GM21737 (cell line): ENCODE results near the gene CMIP.

Source experiments
- ATAC-seq: cut with Tn5 transposase; IDR thresholded peaks from one replicate; pipeline ENCODE4 v1.9.1; 2021; ENCODE audit warnings: mild to moderate bottlenecking, moderate library complexity; ENCODE audit not compliant: unreplicated experiment

The CMIP gene

GRCh38 chr16:81707411-81708265 lies 263.0 kb downstream of the CMIP start:
- ATAC-seq: no peak

- ATAC-seq: no peak
Observed at GRCh38 chr16:81708266-81709015, 263.8 kb downstream of the CMIP start.

DNA sequence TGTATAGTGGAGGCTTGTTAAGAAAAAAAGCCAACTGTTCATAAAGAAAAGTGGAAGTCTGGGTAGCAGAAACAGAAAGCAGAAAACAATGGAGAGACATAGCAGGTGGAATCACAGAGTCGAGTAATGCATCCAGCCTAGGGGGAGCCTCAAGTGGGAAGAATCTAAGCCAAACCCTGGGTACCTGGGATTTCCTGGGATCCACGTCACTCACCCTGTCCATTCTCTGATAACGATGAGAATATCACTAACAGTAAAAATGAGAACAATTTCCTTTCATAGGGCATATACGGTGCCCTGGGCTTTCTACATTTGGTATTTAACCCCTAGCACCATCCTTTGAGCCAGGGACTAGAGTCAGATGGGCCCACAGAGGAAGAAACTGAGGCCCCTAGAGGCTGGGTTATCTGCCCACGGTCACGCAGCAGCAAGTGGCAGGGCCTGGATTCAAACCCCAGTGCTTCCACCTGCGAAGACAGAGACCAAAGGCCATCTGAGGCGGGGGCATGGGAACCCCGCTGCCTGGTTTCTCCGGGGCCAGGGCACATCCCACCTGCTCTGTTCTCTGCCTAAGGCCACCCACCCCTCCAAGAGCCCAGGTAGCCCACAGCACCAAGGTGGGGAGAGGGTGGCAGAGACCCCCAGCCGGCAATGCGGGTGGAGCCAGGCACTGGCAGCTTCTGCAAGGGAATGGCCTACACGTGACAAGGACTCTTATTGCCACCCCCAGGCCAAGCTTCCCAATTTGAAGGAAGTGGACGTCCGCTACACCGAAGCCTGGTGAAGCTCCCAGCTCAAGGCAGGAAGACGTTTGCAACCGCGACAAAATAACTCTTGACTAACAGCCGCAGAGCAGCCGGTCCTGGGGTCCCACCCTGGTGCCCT lies 264.6 kb downstream of the CMIP start:
- no peak for ATAC-seq

DNA sequence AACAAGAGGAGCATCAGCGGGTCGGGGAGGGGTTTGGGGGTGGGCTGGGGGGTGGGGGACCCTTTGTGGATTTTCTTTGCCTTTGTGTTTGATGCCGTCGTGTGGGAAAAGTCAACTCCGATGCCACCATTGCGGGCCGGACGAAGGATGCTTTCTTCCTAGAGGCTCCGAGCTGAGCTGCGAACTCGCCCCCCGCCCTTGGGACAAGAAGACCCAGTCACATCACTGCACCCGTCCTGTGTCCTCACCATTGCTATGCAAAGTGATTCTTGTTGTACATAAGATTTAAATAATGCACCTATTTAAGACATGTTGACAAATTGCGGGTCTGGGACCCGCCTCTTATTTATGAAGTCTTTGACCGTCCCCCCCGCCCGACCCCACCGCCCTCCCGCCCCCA lies 265.4 kb downstream of the CMIP start:
- ATAC-seq: no peak

DNA sequence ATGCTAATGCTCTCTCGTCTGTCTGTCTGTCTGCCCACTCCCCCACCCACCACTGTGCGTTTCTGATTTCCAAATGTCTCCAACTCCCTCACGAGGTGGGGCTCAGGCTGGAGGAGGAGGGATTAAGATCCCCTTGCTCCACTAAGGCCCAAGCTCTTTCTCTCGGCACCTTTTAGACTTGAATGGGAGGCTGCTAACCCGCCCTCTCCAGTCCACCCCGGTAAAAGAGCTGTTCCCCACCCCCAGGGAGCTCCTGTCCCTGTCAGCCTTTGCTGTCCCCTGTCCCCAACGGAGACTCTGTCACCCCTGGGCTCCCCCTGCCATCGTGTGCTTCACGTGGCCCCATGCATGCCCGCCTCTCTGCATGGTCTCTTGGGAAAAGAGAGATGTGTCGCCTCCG lies 266.0 kb downstream of the CMIP start:
- ATAC-seq: no peak

GRCh38 chr16:81711657-81712319 lies 267.2 kb downstream of the CMIP start:
- ATAC-seq: no peak

GRCh38 chr16:81712681-81713080 lies 268.1 kb downstream of the CMIP start:
- no peak for ATAC-seq

DNA sequence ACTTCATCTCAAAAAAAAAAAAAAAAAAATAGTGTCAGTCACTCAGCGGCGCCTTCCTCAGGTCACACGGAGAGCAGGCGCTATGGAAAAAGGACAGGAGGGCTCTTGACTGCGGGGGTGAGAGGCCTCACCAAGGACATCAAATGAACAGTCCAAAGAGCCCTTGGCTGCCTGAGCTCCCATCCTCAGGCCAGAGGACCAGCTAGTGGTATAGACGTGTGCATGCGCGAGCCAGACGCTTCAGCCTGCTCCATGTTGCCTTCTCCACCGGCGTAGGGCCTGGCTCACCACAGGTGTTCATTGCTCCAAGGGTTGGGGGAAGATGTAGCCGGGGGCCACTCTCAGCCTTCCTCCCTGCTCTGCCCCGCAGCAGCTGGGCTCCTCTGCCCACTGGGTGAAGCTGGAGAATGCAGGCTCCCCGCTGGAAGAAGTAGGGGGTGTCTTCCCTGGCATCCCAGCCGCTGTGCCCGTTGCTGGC lies 268.7 kb downstream of the CMIP start:
- ATAC-seq: no peak

- ATAC-seq: no peak
Observed at GRCh38 chr16:81713796-81714195, 269.2 kb downstream of the CMIP start.

DNA sequence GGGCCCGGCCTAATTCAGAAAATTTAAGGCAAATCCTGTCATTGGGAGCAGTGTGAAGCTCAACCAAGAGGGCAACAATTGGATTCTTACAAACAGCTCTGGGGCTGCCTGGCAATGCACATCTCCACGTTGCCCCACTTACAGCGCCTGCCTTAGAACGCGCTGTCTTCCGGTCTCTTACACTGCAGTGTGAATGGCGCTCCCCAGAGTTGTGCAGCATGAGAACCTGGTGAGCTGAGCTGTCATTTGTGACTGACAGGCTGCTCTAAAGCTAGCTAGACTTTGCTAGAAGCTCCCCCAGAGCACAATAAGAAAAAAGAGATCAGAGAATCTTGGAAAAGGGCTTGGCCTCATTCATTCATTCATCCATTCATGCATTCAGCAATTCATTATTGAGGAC lies 270.0 kb downstream of the CMIP start:
- ATAC-seq: no peak

DNA sequence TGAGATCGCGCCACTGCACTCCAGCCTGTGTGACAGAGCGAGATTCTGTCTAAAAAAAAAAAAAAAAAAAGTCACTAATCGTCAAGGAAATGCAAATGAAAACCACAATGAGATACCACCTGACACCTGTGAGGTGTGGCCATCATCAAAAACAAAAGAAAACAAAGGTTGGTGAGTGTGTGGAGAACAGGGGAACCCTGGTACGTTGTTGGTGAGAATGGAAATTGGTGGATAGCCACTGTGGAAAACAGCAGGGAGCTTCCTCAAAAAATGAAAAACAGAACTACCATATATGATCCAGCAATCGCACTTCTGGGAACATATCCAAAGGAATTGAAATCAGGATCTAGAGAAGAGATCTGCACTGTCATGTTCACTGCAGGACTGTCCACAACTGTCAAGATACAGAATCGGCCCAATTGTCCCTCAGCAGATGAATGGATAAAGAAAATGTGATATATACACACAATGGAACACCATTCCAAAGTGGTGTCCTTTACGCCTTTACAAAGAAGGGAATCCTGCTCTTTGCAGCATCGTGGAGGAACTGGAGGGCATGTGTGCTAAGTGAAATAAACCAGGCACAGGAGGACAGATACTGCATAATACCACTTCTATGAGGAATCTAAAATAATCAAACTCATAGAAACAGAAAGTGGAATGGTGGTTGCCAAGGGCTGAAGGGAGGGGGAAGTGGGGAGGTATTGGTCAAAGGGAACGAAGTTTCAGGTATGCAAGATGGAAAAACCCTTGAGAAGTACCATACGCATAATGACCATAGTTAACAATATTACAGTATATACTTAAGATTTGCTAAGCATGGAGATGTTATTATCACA lies 271.0 kb downstream of the CMIP start:
- peak; percentile 44 for ATAC-seq

GRCh38 chr16:81716478-81717225 lies 272.0 kb downstream of the CMIP start:
- peak; percentile 46 for ATAC-seq

DNA sequence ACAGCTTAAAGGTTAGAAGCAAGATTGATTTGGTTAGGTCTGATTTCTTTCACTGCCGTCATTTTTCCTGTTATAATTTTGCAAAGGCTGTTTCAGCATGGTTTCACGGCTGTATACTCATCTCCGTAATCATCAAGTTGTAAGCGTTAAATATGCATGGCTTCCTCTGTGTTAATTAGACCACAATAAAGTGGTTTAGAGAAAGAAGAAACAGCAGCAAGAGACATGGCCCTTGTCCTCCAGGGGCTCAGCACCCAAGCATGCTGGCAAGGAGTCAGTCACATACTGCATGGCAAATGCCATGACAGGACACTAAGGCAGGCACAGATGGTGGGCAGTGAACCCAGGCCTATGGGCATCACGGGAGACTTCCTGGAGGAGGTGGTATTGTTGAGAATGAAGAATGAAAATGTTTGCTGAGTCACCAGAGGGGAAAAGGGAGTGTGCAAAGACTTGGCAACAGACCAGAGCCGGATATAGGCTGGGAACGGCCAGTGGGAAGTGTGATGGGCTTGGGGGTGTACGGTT lies 273.1 kb downstream of the CMIP start:
- ATAC-seq: no peak

DNA sequence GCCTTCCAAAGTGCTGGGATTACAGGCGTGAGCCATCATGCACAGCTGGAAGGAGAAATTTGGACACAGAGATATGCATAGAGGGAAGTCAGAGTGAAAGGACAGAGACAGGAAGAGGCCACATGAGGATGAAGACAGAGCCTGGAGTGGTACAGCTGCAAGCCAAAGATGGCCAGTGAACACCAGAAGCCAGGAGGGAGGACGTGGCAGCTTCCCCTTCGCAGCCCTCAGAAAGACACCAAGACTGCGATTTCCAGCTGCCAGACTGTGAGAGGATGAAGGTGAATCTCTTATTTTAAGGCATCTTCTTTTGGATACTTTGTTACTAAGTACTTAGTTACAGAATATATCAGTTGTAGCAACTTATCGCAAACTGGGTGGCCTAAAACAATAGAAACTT lies 274.0 kb downstream of the CMIP start:
- no peak for ATAC-seq

DNA sequence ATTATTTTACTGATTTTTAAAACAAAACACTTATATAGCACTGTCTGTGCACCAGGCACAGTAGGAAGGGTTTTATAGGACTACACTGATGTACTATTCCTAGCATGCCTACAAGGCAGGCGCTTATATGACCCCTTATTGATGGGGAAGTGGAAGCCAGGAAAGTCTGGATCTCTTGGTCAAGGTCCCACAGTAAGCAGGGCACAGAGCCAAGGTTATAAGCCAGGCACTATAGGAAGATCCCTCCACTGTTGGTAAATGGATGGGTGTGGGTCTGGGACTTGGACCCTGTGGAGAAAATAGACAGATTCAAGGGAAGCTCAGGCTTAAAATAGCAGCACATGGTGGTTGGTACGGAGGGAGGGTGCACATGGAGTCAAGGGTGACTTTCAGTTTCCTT lies 275.4 kb downstream of the CMIP start:
- no peak for ATAC-seq

DNA sequence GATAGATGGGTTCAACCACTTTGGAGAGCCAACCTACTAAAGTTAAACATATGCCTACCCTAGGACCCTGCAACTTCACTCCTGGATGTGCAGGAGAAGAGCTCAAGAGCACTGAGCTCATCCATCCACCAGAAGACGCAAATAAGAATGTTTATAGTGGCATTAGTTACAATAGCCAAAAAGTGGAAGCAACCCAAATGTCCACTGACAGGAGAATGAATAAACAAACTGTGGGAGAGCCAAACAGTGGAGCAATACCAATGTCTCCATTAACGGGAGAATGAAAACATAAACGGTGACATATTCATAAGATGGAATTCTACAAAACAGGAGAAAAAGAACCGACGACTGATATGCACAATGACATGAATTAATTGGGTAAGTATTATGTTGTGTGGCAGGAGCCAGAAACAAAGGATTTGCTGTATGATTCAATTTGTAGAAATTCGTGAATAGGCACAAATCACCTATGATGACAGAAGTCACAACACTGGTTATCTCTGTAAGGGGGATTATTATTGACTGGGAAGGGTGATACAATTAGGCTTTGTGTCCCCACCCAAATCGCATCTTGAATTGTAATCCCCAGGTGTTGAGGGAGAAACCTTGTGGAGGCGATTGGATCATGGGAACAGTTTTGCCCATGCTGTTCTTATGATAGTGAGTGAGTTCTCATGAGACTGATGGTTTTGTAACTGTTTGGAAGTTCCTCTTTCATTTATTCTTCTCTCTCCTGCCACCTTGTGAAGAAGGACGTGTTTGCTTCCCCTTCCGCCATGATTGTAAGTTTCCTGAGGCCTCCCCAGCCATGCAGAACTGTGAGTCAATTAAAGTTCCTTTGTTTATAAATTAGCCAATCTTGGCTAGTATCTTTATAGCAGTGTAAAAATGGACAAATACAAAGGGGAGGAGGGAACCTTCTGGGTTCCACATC lies 276.6 kb downstream of the CMIP start:
- ATAC-seq: no peak

DNA sequence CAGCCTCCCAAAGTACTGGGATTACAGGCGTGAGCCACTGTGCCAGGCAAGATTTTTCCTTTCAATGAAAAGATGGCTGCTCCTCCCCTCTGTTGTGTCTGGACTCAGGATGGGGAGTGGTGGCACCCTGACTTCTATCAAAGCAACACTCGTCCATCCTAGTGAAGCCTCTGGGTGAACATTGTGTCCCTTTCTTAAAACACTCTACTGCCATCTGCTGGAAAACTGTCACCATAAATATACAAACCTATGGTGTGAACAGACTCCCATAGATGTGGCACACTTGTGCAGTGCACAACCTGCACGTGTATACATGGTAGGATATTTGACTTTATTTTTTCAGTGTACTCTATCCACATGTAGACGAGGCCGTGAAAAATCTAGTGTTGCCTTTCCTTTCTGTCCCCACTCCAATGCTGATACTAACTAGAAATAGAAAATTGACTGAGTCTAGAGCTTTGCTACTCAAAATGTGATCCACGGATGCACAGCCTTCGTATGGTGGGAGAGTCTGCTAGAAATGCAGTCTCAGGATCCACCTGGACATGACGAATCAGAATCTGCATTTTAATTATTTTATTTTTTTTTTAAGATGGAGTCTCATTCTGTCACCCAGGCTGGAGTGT lies 278.6 kb downstream of the CMIP start:
- no peak for ATAC-seq
